ENCODE results near the gene TXLNB. TPM values are rescaled to one million over a fixed set of nuclear protein-coding genes. Genes with fewer than 3 reads are reported as not detected.

The TXLNB gene
- total and polyA plus RNA-seq, 4 donors, result 0.15 to 0.23 (median 0.17) TPM; not detected in 1

GRCh38 chr6:139323511-139324300, 31.9 kb upstream of the TXLNB start:
- TF ChIP-seq, protein P1, sequence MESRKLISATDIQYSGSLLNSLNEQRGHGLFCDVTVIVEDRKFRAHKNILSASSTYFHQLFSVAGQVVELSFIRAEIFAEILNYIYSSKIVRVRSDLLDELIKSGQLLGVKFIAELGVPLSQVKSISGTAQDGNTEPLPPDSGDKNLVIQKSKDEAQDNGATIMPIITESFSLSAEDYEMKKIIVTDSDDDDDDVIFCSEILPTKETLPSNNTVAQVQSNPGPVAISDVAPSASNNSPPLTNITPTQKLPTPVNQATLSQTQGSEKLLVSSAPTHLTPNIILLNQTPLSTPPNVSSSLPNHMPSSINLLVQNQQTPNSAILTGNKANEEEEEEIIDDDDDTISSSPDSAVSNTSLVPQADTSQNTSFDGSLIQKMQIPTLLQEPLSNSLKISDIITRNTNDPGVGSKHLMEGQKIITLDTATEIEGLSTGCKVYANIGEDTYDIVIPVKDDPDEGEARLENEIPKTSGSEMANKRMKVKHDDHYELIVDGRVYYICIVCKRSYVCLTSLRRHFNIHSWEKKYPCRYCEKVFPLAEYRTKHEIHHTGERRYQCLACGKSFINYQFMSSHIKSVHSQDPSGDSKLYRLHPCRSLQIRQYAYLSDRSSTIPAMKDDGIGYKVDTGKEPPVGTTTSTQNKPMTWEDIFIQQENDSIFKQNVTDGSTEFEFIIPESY (IDR thresholded peaks at IDR 0.05), result no peak
- TF ChIP-seq, protein P2, sequence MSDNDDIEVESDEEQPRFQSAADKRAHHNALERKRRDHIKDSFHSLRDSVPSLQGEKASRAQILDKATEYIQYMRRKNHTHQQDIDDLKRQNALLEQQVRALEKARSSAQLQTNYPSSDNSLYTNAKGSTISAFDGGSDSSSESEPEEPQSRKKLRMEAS (IDR thresholded peaks at IDR 0.05), result peak; percentile 50
- TF ChIP-seq NR2F2 (IDR thresholded peaks at IDR 0.05), result no peak
- no peak for TF ChIP-seq HNF4A (conservative IDR thresholded peaks at IDR 0.05)
- TF ChIP-seq JUND (IDR thresholded peaks at IDR 0.05), result peak; percentile 20 to 57
- no peak for TF ChIP-seq HNF4G (IDR thresholded peaks at IDR 0.05)
- TF ChIP-seq GABPA (IDR thresholded peaks at IDR 0.05 in 1 of 2, conservative IDR thresholded peaks at IDR 0.05 in 1 of 2), result peak in 1 of 2 donors; percentile 8
- no peak for TF ChIP-seq EGR1 (IDR thresholded peaks at IDR 0.05; ENCODE audit: low read depth in 2 of 2)
- no peak for TF ChIP-seq FOXA1 (IDR thresholded peaks at IDR 0.05)
- no peak for TF ChIP-seq TAF1 (conservative IDR thresholded peaks at IDR 0.05)
- no peak for TF ChIP-seq FOXA2 (IDR thresholded peaks at IDR 0.05)
- peak; percentile 30 for TF ChIP-seq YY1 (IDR thresholded peaks at IDR 0.05)
- no peak for TF ChIP-seq SP1 (IDR thresholded peaks at IDR 0.05)
- TF ChIP-seq, protein P3, sequence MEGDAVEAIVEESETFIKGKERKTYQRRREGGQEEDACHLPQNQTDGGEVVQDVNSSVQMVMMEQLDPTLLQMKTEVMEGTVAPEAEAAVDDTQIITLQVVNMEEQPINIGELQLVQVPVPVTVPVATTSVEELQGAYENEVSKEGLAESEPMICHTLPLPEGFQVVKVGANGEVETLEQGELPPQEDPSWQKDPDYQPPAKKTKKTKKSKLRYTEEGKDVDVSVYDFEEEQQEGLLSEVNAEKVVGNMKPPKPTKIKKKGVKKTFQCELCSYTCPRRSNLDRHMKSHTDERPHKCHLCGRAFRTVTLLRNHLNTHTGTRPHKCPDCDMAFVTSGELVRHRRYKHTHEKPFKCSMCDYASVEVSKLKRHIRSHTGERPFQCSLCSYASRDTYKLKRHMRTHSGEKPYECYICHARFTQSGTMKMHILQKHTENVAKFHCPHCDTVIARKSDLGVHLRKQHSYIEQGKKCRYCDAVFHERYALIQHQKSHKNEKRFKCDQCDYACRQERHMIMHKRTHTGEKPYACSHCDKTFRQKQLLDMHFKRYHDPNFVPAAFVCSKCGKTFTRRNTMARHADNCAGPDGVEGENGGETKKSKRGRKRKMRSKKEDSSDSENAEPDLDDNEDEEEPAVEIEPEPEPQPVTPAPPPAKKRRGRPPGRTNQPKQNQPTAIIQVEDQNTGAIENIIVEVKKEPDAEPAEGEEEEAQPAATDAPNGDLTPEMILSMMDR (IDR thresholded peaks at IDR 0.05; ENCODE audit: low read depth, low read length, missing input control), result no peak
- no peak for TF ChIP-seq RXRA (IDR thresholded peaks at IDR 0.05)
- TF ChIP-seq ATF3 (IDR thresholded peaks at IDR 0.05), result no peak
- no peak for TF ChIP-seq RAD21 (IDR thresholded peaks at IDR 0.05)
- TF ChIP-seq REST (IDR thresholded peaks at IDR 0.05), result no peak
- H3K4me3 ChIP-seq (ENCODE audit: low read depth in 1 of 3, low read length in 3 of 3), result no peak overlapping the region
- peak overlapping the region; percentile 49 to 59 for H3K27ac ChIP-seq (ENCODE audit: low read depth in 1 of 2, low read length in 2 of 2)
- H3K36me3 ChIP-seq (ENCODE audit: control insufficient read depth in 4 of 4, insufficient read depth in 3 of 4, low read depth in 1 of 4, low read length in 3 of 4), result no peaks in the 10 kb centered on the region
- WGBS, result 52% methylated on average over 21 of the region's 21 CpGs
- no peaks in the 10 kb centered on the region for H3K27me3 ChIP-seq (ENCODE audit: control insufficient read depth in 4 of 4, insufficient read depth in 4 of 4, low read length in 3 of 4)
- H3K9ac ChIP-seq (ENCODE audit: low read depth in 1 of 2, low read length in 2 of 2), result no peak overlapping the region
- no peaks in the 10 kb centered on the region for H3K9me3 ChIP-seq (ENCODE audit: control insufficient read depth in 4 of 4, low read length in 3 of 4)
- peak; percentile 52 for DNase-seq (ENCODE audit: low spot score)
- H3K4me1 ChIP-seq (ENCODE audit: control insufficient read depth in 4 of 4, insufficient read depth in 4 of 4, low read length in 3 of 4), result no peaks in the 10 kb centered on the region

Data from liver (tissue), 9 donors.